Measurements from ENCODE around the gene MYO9B. TPM values are rescaled to one million over a fixed set of nuclear protein-coding genes. Genes with fewer than 3 reads are reported as not detected.

The MYO9B gene
- polyA plus RNA-seq, 3 donors, result 5.9 to 366 (median 7.5) TPM

GRCh38 chr19:17095141-17095919 lies 19.8 kb downstream of the MYO9B start:
- H3K79me2 ChIP-seq (ENCODE audit: insufficient read depth, low read length), result peaks cover 100% of the 10 kb centered on the region
- peaks cover 63% of the 10 kb centered on the region for H3K4me1 Mint-ChIP-seq
- intact Hi-C loops (cut with micrococcal nuclease), result no loop called here

More at GRCh38 chr19:17095141-17095919, 19.8 kb downstream of the MYO9B start:
- Histone ChIP-seq H3K9me3 (replicated peaks in 1 of 2; ENCODE audit: control insufficient read depth in 1 of 2, insufficient read depth in 1 of 2, low read length in 2 of 2) (no peaks in the 10 kb centered on the region), H3K36me3 (replicated peaks in 1 of 2; ENCODE audit: control insufficient read depth in 1 of 2, insufficient read depth in 2 of 2, low read length in 2 of 2) (peaks cover 2 to 18% of the 10 kb centered on the region in 2 donors), H3K4me3 (replicated peaks in 1 of 3; ENCODE audit: low read depth in 2 of 3, low read length in 3 of 3) (peak overlapping the region in 1 of 3 experiments; percentile 1), H3K4me1 (ENCODE audit: control insufficient read depth in 1 of 2, insufficient read depth in 2 of 2, low read length in 2 of 2) (peaks cover 56 to 75% of the 10 kb centered on the region in 2 donors), H4K20me1 (ENCODE audit: insufficient read depth, low read length) (peaks cover 72% of the 10 kb centered on the region), H3K27ac (ENCODE audit: low read depth in 1 of 2, low read length in 2 of 2) (peak overlapping the region; percentile 50 to 85), H3K27me3 (ENCODE audit: control insufficient read depth in 2 of 2, insufficient read depth in 2 of 2, low read length in 2 of 2) (no peaks in the 10 kb centered on the region), H2AFZ (ENCODE audit: insufficient read depth, low read depth, low read length, poor library complexity, severe bottlenecking) (no peak overlapping the region), H3K9ac (ENCODE audit: insufficient read depth, low read length, poor library complexity, severe bottlenecking) (no peak overlapping the region), H3K4me2 (replicated peaks; ENCODE audit: extremely low read depth, low read length, poor library complexity, severe bottlenecking) (peak overlapping the region; percentile 27)
- Mint-ChIP-seq H3K9me3 (peaks cover 0 to 3% (median 0%) of the 10 kb centered on the region in 7 donors), H3K36me3 (peaks cover 47 to 54% of the 10 kb centered on the region in 2 donors), H3K27ac (peak overlapping the region; percentile 78 to 96 (median 92)), H3K27me3 (ENCODE audit: low read depth in 3 of 3) (peaks cover 0 to 3% (median 0%) of the 10 kb centered on the region in 3 donors), H3K4me3 (peak overlapping the region in 1 of 2 donors; percentile 45)
- 79% methylated on average over 12 of the region's 23 CpGs for WGBS (ENCODE audit: insufficient coverage)
- peak in 1 of 3 donors; percentile 40 for DNase-seq
- TF ChIP-seq CTCF (IDR thresholded peaks at IDR 0.05), result no peak

Measured in CD14-positive monocyte (primary cell).